ENCODE results near the gene NRROS.
A peak's percentile ranks its signal among the peaks of the same experiment; 100 is the strongest.
"Not testable (repeated sequence)": the region's sequence is repeated elsewhere in the genome, so short reads cannot be mapped to it uniquely, and the experiment has no call there.

The NRROS gene

DNA sequence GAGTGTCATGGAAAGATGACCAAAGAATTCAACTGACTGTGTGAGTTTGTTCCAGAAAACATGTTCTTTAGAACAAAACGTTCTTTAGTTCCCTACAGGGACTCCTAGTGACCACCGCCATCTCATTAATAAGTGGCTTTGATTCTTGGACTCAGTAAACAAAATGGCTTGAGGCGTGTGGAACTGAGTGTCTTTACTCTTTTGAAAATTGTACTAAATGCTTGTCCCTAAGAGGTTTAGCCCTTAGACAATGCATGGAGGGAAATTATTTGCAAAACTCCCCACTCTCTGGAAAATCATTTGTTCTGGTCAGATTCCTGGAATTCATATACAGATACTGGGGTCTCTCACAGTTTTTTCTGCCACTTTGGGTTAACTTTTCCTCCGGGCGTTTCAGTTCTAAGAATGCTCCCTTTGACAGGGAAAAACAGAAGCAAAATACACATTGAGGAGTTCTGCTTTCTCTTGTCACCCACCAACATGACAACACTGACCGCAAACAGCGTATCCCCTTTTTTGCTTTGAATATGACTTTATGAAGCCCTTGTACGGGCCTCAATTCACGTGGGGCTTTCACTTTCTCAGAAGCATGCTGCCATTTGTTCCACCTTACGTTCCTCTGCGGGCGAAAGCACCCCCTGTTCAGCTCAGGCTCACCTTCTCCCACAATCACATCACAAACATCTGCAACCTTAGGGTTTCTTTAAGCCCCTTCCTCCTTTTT lies 15.3 kb upstream of the NRROS start:
- DNase-seq = no peak

DNA sequence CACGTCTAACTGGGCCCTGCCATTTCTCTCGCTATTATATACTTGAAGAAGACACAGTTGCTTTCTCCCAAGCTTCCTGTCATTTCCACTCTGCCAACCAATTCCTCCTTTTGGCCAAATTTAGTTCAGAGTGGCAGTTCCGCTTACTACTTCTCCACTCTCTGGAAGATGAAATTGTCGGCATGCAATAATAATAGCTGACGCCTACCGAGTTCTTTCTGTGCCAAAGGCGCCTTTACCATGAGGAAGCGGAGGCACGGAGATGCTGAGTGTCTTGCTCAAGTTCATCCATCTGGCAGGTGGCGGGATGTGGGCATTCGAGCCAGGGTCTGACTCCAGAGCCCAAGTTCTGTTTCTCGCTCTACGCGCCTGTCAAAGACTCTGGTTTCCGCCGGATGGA lies 14.6 kb upstream of the NRROS start:
- DNase-seq = no peak

DNA sequence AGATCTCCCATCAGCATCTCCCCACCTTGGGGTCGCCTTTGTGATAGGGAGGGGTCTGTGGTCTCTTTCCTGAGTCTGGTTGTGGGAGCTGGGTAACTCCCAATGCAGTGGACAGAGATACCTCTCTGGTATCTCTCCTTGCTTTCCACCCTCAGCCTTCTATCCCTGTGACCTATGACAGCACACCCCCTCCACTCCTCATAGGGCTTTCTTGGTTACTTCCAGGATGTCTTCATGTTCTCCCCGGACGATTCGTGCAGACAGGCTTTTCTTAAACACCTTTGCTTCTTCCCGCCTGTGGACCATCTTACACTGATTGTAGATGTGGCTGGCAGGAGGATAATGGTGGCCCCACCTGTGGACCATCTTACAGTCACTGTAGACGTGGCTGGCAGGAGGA lies 14.2 kb upstream of the NRROS start:
- DNase-seq = no peak

DNA sequence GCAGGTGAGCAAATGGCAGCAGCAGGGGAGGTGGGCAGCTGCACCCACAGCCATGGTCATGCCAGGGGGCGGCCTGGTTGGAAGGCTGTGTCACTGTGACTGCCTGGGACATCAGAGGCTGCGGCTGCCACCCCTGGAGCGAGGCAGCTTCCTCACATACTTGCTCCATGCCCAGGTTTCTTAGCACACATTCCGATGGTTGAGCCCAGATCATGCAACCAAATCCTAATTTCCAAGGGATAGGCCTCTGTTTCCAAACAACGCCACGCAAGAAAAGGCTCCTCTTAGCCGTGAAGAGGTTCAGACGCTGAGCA lies 11.6 kb upstream of the NRROS start:
- DNase-seq = no peak

DNA sequence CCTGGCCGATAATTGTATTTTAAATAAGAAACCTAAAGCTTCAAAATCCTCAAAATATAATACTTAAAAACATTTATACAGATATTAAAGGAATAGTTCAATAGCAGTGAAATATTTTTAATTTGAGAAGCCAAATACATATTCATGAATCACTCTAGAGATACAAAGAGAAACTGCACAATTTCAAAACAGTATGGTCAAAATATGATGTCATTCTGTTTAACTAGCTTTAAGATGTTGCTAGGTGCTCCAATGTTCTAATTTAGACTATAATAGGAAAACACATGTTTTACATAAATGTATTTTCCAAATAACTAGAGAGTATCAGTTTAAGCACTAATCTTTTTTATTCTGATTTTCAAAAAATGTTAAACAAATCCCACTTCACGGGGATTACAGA lies 10.3 kb upstream of the NRROS start:
- no peak for DNase-seq

DNA sequence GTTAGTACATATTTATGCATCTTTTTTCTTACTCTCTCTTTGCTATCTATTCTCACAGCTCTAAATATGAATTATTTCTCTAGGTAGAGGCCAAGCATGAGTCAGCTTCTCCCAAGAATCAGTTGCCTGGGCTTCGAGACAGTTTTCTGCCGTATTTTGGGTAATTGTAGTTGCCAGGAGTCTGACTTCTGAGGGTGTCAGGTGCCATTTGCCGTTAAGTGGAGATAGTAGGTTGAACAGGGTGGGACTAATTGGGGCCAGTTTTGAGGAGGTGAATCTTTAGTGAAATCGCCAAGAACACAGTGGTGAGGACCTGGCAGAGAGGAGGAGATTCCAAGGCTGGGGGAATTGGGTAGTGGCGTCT lies 7.8 kb upstream of the NRROS start:
- DNase-seq = no peak

DNA sequence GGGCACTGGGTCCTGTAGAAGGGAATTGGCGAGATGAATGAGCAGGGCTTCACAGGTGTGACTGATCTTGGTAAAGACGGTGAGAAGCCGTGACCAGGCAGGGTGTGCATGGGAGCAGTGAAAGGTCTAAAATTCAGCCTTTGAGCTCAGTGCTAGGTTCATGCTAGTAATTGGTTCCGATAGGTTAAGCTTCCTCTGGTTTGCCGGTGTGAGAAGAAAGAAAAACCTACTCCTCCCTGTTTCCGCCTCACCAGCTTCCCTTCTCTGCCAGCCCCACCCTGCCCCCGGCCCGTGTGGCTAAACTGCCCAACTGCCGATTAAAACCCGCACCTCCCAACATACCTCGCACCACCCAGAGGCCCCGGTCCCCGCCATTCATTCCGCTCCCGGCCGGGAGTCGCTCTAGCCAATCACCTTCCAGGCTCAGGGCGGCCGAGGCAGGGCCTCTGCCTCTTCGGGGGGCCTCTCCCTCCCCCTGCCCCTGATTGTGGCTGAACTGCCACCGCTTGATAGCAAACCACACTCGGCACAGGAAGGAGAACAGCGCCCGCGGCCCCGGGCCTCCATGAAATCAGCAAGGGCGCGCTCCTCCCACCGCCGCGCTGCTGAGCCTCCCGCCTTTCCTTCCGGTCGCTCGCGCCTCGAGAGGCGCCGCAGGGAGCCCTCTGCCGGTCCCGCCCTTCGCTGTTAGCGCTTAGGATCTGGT lies 7.3 kb upstream of the NRROS start:
- peak; percentile 91 for DNase-seq

DNA sequence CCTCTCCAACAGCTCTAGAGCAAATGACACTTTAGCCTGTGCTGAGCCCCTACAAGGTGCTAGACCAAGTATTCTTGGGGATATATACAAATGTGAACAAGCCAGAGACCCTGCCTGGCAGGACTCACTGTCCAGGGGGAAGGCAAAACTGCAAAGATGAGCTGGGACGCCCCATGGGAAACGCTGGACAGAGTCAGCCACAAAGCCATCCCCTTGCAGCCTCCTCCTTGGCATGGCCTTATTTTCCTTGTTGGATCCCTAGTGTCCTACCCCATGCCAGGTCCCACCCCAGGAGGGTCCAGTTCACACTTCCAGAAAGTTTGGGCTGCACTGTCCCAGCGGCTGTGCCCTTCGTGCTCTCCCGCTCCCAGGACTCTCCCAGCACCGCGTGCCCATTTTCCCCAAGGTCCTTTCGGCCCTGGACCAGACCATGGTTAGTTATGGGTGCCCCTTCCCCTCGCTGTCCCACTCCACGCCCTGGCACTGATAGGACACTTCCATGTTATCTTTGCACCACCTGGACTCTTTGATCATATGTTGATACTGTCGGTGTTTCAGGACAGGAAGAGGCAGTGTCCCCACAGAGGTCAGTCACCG lies 5.8 kb upstream of the NRROS start:
- DNase-seq = no peak

DNA sequence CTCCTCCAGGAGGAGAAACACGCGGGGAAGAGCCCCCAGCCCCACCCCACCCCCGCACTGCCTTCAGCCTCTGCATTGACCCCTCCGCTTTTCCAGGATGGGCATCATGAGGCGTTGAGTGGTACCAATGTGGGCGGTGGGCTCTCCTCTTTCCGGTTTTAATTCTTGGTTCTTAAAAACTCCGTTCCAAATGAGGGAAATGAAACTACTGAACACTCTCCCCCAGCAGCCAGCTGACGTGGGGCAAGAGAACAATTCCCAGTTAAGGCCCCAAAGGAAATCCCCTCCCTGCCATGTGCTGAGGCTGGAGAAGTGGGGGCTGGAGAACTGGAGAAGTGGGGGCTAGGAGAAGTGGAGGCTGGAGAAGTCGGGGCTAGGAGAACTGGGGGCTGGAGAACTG lies 5.3 kb upstream of the NRROS start:
- DNase-seq = no peak

DNA sequence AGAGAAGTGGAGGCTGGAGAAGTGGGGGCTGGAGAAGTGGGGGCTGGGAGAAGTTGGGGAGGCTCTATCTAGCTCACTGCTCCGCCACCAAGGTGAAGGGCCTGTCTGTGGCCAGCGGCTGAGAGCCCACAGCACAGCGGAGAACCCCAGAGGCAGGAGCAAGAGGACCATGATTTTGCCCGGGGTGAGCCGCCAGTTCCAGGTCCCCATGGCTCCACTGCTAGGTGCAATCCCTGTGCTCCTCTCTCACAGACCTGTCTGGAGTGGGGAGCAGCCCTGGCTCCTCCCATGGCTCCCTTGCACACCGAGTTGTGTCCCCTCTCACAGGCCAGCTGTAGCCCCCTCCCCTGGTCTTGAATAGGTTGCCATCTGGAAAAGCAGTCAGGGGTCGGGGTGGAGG lies 4.7 kb upstream of the NRROS start:
- no peak for DNase-seq

DNA sequence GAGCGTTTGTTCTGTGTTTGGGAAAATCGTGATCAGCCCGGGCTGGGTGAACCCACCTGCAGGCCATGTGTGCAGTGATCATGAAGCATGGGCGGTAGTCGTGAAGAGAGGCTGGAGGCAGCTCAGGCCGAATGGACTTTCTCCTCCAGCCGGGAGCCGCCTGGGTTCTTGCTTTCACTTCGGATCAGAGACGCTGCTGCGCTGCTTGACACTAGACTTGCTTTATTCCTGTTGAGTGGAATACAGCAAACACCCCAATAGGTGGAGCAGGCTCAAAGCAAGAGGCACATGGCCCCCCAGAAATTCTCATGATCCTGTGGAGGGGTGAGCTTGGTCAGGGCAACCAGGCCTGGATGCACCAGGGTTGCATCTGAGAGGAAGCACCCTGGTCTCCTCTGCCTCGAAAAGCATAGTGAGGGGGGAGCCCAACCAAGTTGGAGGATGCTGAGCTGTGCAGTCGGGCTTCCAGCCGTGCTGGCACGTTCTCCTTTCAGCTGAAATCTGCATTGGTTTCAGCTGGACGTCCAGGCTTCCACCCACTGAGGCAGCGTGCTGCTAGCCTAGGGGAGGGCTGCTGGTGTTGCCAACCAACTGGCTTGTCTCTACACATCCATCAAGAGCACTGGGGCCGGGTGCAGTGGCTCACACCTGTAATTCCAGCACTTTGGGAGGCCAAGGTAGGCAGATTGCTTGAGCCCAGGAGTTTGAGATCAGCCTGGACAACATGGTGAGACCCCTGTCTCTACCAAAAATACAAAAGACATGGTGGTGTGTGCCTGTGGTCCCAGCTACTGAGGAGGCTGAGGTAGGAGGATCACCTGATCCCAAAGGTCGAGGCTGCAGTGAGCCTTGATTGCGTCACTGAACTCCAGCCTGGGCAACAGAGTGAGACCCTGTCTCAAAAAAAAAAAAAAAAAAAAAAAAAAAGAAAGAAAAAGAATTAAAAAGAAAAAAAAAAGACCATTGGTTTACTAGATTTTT lies 2.8 kb upstream of the NRROS start:
- DNase-seq = no peak

DNA sequence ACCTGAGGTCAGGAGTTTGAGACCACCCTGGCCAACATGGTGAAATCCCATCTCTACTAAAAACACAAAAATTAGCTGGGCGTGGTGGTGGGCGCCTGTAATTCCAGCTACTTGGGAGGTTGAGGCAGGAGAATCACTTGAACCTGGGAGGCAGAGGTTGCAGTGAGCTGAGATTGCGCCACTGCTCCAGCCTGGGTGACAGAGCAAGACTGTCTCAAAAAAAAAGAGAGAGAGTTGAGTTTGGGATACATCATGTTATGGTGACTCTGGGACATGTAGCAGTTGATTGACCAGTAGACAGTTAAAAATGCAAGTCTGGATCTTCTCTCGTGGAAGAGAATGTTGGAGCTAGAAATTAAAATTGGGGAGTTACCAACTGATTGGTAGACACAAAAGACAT lies 1.6 kb upstream of the NRROS start:
- DNase-seq = not testable (repeated sequence)

DNA sequence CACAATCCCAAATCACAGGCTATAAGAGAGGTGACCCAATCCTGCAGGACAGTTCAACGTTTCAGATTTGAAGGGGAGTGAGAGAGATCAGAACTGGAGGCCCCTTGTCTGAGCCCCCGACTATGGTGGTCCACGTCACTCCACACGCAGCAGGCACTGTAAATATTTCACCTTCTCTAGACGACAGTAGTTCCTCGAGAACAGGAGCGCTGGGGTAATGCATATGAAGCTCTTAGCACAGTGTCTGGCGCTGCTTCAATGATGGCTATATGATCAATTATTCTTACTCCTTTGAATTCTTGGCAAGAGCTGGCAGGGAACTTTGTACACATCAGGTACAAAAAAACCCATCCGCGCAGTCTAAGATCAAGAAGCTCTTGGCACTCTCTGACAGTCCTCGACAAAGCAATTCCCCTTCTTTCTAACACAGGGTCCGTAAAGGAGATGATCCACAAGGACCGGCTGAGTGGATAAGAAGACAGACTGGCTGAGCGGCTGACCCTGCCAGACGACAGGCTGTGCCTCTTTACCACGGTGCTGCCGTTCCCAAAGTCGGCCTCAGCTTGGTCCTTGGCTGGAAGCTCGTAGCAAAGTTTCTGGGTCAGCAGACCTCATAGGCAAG lies 522 bp upstream of the NRROS start:
- peak; percentile 61 for DNase-seq

DNA sequence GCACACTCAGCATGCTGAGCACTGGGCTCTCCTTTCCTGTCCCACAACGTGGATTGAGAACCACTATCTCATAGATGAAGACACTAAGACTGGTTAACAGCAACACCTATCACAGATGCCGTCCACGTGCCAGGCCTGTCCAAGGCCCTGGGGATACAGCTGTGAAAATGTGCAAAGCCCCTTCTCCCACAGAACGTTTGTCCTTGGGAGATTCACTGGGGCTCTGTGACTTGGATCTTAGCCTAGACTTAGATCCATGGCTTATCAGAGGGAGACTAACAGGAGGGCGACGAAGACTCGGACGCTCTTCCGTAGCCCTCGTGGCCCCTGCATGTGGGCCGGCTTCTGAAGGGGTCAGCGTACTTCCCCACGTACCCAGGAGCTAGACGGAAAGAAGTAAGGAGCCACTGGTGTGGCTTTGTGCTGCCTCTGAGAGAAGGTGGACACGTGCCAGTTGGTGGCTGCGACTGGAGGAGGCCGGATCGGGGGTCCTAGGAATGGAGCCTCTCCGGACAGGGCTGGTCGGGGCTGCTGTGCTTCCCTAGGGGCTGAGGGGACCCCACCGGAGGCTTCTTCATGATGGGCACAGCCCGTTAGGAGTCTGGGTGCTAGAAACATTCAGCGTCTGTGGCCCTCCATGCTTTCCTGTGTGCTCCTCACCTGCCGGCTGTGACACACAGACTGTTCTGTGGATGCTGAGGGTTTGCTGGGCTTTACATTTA lies 964 bp downstream of the NRROS start:
- no peak for DNase-seq

DNA sequence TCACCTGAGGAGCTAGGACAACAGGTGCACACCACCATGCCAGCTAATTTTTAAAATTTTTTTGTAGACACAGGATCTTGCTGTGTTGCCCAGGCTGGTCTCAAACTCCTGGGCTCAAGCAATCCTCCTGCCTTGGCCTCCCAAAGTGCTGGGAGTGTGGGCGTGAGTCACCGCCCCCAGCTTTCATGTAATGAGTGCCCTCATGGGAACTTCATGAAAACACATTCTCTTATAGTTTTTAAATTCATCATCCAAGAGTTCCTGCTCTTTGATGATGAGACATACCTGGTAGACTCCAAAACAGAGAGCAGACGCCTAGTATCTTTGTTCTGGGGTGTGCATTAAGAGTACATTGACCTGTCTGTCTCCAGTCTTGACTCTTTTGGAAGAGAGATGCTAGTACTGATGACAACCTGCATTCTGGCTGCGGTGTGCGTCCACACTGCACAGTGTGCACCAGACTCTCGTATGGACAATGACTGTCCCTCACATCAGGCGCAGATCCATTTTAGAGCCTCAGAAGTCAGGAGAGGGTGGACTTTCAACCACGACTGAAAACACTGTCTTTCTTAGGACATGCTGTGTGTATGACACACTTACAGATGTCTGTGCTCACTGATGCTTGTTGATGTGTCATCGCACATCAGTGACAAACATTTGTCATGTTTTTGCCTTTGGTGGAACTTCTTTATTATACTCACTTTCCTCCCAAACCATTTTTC lies 2.0 kb downstream of the NRROS start:
- DNase-seq = no peak

DNA sequence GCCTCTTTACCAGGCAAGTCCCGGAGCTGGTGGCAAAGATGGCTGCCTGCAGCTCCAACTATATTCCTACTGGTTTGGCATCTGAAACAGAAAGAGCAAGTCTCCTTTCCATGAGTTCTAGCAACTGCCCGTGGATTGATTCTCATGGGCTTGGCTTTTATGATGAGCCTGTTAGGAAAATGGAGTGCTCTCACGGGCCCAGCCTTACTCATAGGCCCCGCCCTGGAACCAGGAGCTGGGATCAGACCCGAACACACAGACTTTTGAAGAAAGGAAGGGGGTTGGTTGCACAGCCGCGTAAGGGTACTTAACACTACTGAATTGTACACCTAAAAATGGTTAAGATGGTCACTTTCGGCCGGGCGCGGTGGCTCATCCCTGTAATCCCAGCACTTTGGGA lies 2.9 kb downstream of the NRROS start:
- DNase-seq = no peak

DNA sequence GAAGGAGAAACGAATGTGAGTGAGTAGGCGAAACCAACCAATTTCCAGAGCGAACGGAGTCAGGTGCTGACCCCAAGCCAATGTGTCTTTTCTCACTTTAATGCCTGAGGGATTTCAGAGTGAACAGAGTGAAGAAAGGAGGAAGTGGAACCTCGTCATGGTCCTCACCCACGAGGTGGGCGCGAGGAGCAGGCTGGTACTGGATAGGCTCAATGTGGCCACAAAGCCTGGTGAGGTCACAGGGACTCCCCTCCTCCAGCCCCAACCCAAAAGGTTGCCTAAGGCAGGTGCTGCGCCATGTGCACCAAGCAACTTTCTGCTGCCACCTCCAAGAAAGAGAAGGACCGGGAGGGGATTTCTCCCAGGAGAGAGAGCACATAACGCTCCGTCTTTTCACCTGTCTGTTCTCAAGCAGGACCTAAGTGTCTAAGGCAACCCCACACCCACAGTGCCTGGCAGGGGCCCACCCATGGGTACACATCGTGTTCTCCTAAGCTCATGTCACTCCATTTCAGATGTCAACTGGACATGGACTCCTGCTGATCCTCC lies 3.8 kb downstream of the NRROS start:
- no peak for DNase-seq

DNA sequence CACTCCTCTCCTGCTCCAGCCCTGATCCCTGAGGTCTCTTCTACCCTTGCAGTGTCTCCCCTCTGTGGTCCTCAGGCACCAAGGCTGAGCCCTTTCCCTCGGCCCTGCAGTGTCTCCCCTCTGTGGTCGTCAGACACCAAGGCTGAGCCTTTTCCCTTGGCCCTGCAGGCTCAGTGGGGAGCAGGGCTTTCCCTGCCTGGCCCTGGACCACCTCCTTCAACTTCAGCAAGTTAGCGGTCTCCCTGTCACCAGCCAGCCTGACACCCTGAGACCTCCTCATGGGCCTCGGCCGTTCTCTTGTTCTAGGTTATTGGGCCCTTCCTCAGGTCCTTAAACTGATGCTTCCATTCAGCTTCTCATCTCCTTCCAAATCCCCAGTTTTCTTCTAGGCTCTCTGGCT lies 4.3 kb downstream of the NRROS start:
- DNase-seq = no peak

DNA sequence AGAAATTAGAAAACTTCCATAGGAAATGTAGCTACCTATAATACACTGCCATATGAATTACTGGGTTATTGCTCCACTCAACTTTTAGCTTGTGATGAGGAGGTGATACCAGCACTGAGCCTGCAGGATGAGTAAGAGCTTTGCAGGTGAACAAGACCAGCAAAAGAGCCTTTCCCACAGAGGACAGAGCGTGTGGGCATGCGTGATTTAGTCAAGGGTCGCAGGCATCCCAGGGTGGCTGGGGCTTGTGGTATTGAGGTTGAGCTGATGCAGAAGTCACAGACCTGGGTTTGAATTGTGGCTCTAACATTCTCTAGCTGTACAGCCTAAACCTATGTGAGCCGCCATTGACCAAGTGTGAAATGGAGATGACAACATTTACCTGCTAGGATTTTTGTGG lies 5.6 kb downstream of the NRROS start:
- DNase-seq = no peak

DNA sequence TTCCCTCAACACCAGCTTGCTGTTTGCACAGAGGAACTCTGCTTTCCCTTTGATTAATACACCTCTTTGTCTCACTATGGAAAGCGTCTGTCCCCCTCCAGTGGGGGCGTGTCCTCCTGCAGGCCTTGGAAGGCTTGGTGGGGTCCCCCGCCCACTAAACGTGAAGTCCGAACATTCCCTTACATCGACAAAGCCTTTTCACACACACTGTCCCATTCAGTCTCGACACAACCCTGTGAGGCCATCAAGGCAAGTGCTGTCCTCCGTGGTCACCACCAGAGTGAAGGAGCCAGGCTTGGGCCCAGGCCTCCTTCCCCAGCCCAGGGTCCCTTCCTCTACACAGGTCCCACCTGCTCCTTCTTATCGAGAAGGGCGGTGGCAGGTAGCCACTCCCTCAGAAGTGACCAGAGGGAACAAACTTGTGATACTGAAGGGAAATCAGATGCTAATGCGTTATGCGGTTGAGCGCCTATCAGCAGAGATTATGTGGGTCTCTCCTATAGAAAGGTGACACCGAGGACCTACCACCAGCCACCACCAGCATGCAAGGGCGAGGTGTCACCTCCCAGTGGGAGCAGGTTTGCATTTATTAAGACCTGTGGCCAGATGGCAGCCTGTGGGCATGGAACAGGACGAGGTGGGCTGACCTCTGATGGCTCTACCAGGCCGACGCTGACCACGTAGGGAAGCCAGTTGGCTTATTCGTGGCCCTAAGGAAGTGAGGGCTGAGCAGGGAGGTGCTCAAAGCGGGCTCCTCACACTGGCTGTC lies 6.6 kb downstream of the NRROS start:
- no peak for DNase-seq
